B cell (primary cell): Measurements from ENCODE around the gene CPT1A. TPM values are rescaled to one million over a fixed set of nuclear protein-coding genes. Genes with fewer than 3 reads are reported as not detected.
"Not testable (repeated sequence)": the region's sequence is repeated elsewhere in the genome, so short reads cannot be mapped to it uniquely, and the experiment has no call there.

Experiments
- ATAC-seq: fragments of 200-7000 bp; cut with Tn5 transposase; one replicate; pipeline ENCODE4 v1.10.0; 2021; ENCODE audit warnings: low read depth, mild to moderate bottlenecking, moderate number of reproducible peaks, moderate library complexity
- CTCF ChIA-PET: fragments of 350-600 bp; sonication (Branson Sonifier 250); formaldehyde crosslinking; loops from one replicate; lab custom pipeline; 2021; ENCODE audit warnings: antibody characterized with exemption, inconsistent platforms; lab: Charles Lee
- POLR2A ChIA-PET: fragments of 350-600 bp; sonication (Branson Sonifier 250); formaldehyde crosslinking; loops from one replicate; lab custom pipeline; 2021; ENCODE audit warnings: antibody characterized with exemption; lab: Charles Lee
- DNase-seq: peaks from one replicate; pipeline ENCODE4 v3.0.0; 2013
- H2AFZ ChIP-seq: 2 replicates; pipeline ENCODE4 v1.6.1; 2012; ENCODE audit warnings: mild to moderate bottlenecking, low read depth, low read length; ENCODE audit not compliant: insufficient read depth, poor library complexity, severe bottlenecking
- H3K27ac ChIP-seq, 2 donors: 1 replicate in 1 of 2; 2 replicates in 1 of 2; pipeline ENCODE4 v1.5.1; 2012 to 2013; ENCODE audit warnings: low read length in 2 of 2, mild to moderate bottlenecking in 2 of 2, moderate library complexity in 1 of 2
- H3K27me3 ChIP-seq, 4 experiments: fragments of 200-600 bp in 1 of 4; sonication (generic) in 1 of 4; replicated peaks in 1 of 4; 1 replicate in 2 of 4; 2 replicates in 2 of 4; pipeline versions ENCODE4 v1.6.1 to v1.7.0; 2013 to 2016; ENCODE audit warnings: low read length in 3 of 4, mild to moderate bottlenecking in 2 of 4, mixed read lengths in 1 of 4, moderate library complexity in 1 of 4; ENCODE audit not compliant: insufficient read depth in 4 of 4, control insufficient read depth in 3 of 4; ENCODE audit errors: control extremely low read depth in 1 of 4
- H3K36me3 ChIP-seq, 2 experiments: replicated peaks in 1 of 2; 1 replicate in 1 of 2; 2 replicates in 1 of 2; pipeline versions ENCODE4 v1.6.1 to v1.7.1; 2013; ENCODE audit warnings: low read length in 1 of 2; ENCODE audit not compliant: insufficient read depth in 2 of 2, control insufficient read depth in 1 of 2; ENCODE audit errors: control extremely low read depth in 1 of 2, extremely low read depth in 1 of 2
- H3K4me1 ChIP-seq, 2 donors: fragments of 200-600 bp in 1 of 2; sonication (generic) in 1 of 2; 1 replicate in 1 of 2; 2 replicates in 1 of 2; pipeline versions ENCODE4 v1.5.1 to v1.6.1; 2013 to 2017; ENCODE audit warnings: low read length in 2 of 2; ENCODE audit not compliant: control insufficient read depth in 2 of 2, insufficient read depth in 2 of 2
- H3K4me2 ChIP-seq: replicated peaks from 2 replicates; pipeline ENCODE3; 2012; ENCODE audit warnings: mild to moderate bottlenecking, low read depth, low read length; ENCODE audit not compliant: poor library complexity, severe bottlenecking
- H3K4me3 ChIP-seq, 5 experiments: fragments of 200-600 bp in 1 of 5; sonication (generic) in 1 of 5; 1 replicate in 3 of 5; 2 replicates in 2 of 5; pipeline versions ENCODE4 v1.5.1 to v1.7.0; 2011 to 2016; ENCODE audit warnings: low read length in 4 of 5, mild to moderate bottlenecking in 4 of 5, low read depth in 2 of 5, control low read depth in 1 of 5, moderate library complexity in 1 of 5; ENCODE audit not compliant: insufficient read depth in 1 of 5; ENCODE audit errors: control extremely low read depth in 1 of 5, extremely low read depth in 1 of 5
- H3K79me2 ChIP-seq: fragments of 200-600 bp; sonication (generic); one replicate; pipeline ENCODE4 v1.6.0; 2016; ENCODE audit warnings: low read length; ENCODE audit not compliant: control insufficient read depth, insufficient read depth
- H3K9ac ChIP-seq: fragments of 200-600 bp; sonication (generic); 2 replicates; pipeline ENCODE4 v1.6.1; 2017; ENCODE audit warnings: mild to moderate bottlenecking, low read length, moderate library complexity
- H3K9me3 ChIP-seq, 3 donors: one replicate each; pipeline versions ENCODE4 v1.6.1 to v1.7.1; 2013; ENCODE audit warnings: low read length in 2 of 3; ENCODE audit not compliant: control insufficient read depth in 2 of 3, insufficient read depth in 1 of 3; ENCODE audit errors: control extremely low read depth in 1 of 3
- H4K20me1 ChIP-seq: 2 replicates; pipeline ENCODE4 v1.6.0; 2012; ENCODE audit warnings: mild to moderate bottlenecking, low read length; ENCODE audit not compliant: insufficient read depth, control insufficient read depth, poor library complexity, severe bottlenecking
- H3K27ac Mint-ChIP-seq: one replicate; pipeline ENCODE4 v1.8.0; 2021; ENCODE audit warnings: mixed read lengths
- H3K27me3 Mint-ChIP-seq: one replicate; pipeline ENCODE4 v1.8.0; 2021; ENCODE audit warnings: mixed read lengths
- H3K4me1 Mint-ChIP-seq: one replicate; pipeline ENCODE4 v1.8.0; 2021; ENCODE audit warnings: mixed read lengths
- H3K4me3 Mint-ChIP-seq: one replicate; pipeline ENCODE4 v1.8.0; 2021; ENCODE audit warnings: mixed read lengths
- H3K9me3 Mint-ChIP-seq: one replicate; pipeline ENCODE4 v1.8.0; 2022; ENCODE audit warnings: mixed read lengths; ENCODE audit not compliant: insufficient read depth
- CTCF ChIP-seq: fragments of 200-600 bp; IDR thresholded peaks from one replicate; pipeline ENCODE4 v1.8.0; 2022; ENCODE audit warnings: antibody characterized with exemption, mild to moderate bottlenecking
- EZH2 ChIP-seq: IDR thresholded peaks from 2 replicates; pipeline ENCODE4 v1.6.1; 2012; ENCODE audit warnings: borderline replicate concordance, low read depth, mild to moderate bottlenecking, moderate library complexity, low read length; ENCODE audit not compliant: insufficient read depth, poor library complexity, severe bottlenecking
- WGBS: methylation state at CpG from one replicate; pipeline ENCODE4 v1.1.5; 2013; ENCODE audit warnings: missing lambda C conversion rate; ENCODE audit not compliant: insufficient coverage; 5-methylcytosine and 5-hydroxymethylcytosine counted together
- intact Hi-C: fragments of 100-400 bp; cut with micrococcal nuclease; formaldehyde crosslinking; loops from one replicate; pipeline ENCODE4 v1.10.0; 2022
- polyA plus RNA-seq: library from polyadenylated mRNA; depleted of rRNA; stranded (reverse); fragments of >200 nt; gene quantifications from 2 replicates; pipeline ENCODE4 v1.2.3, GENCODE V29; 2012
- total RNA-seq, 2 donors: library from RNA; stranded (reverse); fragments of 120-200 nt in 1 of 2; gene quantifications; 1 replicate in 1 of 2; 2 replicates in 1 of 2; pipeline versions ENCODE4 v1.2.3 to v1.2.4, GENCODE V29; 2013 to 2022

CPT1A gene
- total and polyA plus RNA-seq, 2 donors (not counting 1 experiment from before 2014, with no cell fraction given) = 15.6 to 40.8 TPM

- no peak overlapping the region for H3K4me3 ChIP-seq
- Mint-ChIP-seq H3K9me3 (no peaks in the 10 kb centered on the region), H3K27me3 (no peaks in the 10 kb centered on the region), H3K27ac (no peak overlapping the region), H3K4me3 (no peak overlapping the region), H3K4me1 (no peaks in the 10 kb centered on the region)
- no peaks in the 10 kb centered on the region for H3K27me3 ChIP-seq
- H3K4me1 ChIP-seq = no peaks in the 10 kb centered on the region
- TF ChIP-seq EZH2 (no peak), CTCF (no peak)
- H3K79me2 ChIP-seq = no peaks in the 10 kb centered on the region
- no peak overlapping the region for H3K27ac ChIP-seq
- H3K4me2 ChIP-seq = no peak overlapping the region
- DNase-seq (no peak), ATAC-seq (no peak)
- H3K36me3 ChIP-seq = peaks cover 0 to 29% of the 10 kb centered on the region in 2 experiments
- no peak overlapping the region for H2AFZ ChIP-seq
- intact Hi-C loops = no loop called here
- no peaks in the 10 kb centered on the region for H3K9me3 ChIP-seq
- ChIA-PET CTCF (interaction anchor here (0.6 to 0.7 kb wide), 2 partner anchors 189 to 655 kb away, joined by 3 read pairs; no protein-coding TSS in a partner anchor), POLR2A (no interaction called here)
- no peak overlapping the region for H3K9ac ChIP-seq
- WGBS = 72% methylated on average over 15 of the region's 17 CpGs
- no peaks in the 10 kb centered on the region for H4K20me1 ChIP-seq
These were observed 48.9 kb upstream of the CPT1A start for GRCh38 chr11:68890490-68891231.

DNA sequence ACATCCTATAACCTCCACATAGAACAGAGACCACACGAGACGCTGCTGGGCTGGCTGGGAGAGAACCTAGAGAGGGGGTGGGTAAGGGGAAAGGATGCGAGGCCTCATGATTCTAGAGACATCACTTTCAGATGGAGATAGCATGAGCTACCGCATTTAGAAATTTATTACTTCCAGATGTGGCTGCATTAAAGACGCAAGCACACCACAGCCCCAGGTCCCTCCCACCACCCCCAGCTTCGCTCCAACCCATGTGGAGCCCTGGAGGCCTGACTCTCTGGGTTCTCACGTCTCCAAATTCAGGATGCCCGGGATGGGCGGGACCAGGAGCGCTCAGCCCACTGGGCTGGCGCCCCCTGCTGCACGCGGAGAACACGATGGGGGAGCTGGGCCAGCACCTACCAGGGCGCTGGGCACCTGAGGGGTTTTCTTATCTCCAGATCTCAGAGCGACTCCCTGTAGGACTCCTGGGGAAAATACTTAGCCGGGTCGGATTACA lies 48.3 kb upstream of the CPT1A start:
- H4K20me1 ChIP-seq = no peaks in the 10 kb centered on the region
- CTCF ChIA-PET = interaction anchor here (0.7 kb wide), 1 partner anchor 188 kb away, joined by 3 read pairs; no protein-coding TSS in a partner anchor
- no peak overlapping the region for H3K4me3 Mint-ChIP-seq
- H3K79me2 ChIP-seq = no peaks in the 10 kb centered on the region
- POLR2A ChIA-PET = no interaction called here
- TF ChIP-seq CTCF (no peak), EZH2 (no peak)
- WGBS = 89% methylated on average over 16 of the region's 18 CpGs
- H3K9me3 Mint-ChIP-seq = no peaks in the 10 kb centered on the region
- ATAC-seq (no peak), DNase-seq (no peak)
- no peak overlapping the region for H3K4me3 ChIP-seq
- no peaks in the 10 kb centered on the region for H3K9me3 ChIP-seq
- no peaks in the 10 kb centered on the region for H3K4me1 ChIP-seq
- H3K27ac Mint-ChIP-seq = no peak overlapping the region
- H3K4me2 ChIP-seq = no peak overlapping the region
- no peak overlapping the region for H2AFZ ChIP-seq
- no peak overlapping the region for H3K27ac ChIP-seq
- no peaks in the 10 kb centered on the region for H3K4me1 Mint-ChIP-seq
- H3K9ac ChIP-seq = no peak overlapping the region
- no peaks in the 10 kb centered on the region for H3K27me3 ChIP-seq
- H3K36me3 ChIP-seq = peaks cover 0 to 27% of the 10 kb centered on the region in 2 experiments
- intact Hi-C loops = no loop called here
- no peaks in the 10 kb centered on the region for H3K27me3 Mint-ChIP-seq

- DNase-seq, H3K27me3 ChIP-seq, H3K4me1 ChIP-seq, intact Hi-C loops, POLR2A ChIA-PET, H3K79me2 ChIP-seq, H3K27me3 Mint-ChIP-seq, H4K20me1 ChIP-seq, ATAC-seq, H3K4me1 Mint-ChIP-seq, H3K36me3 ChIP-seq, H3K4me3 ChIP-seq, H3K27ac ChIP-seq, H3K9me3 Mint-ChIP-seq, H3K9ac ChIP-seq, H3K4me3 Mint-ChIP-seq, H3K4me2 ChIP-seq, H3K9me3 ChIP-seq, H3K27ac Mint-ChIP-seq, H2AFZ ChIP-seq: not testable (repeated sequence)
- CTCF ChIA-PET = interaction anchor here (0.7 kb wide), 1 partner anchor 15 kb away, joined by 4 read pairs; no protein-coding TSS in a partner anchor
- WGBS = 97% methylated on average over 14 of the region's 15 CpGs
These were observed 43.1 kb upstream of the CPT1A start for GRCh38 chr11:68884827-68885226.
